GM18870 (cell line): ENCODE measurements around the gene NEURL1.

ENCODE experiments used
- ATAC-seq: cut with Tn5 transposase; IDR thresholded peaks from one replicate; pipeline ENCODE4 v1.9.1; 2021; ENCODE audit warnings: moderate library complexity; ENCODE audit not compliant: unreplicated experiment

NEURL1 gene, protein sequence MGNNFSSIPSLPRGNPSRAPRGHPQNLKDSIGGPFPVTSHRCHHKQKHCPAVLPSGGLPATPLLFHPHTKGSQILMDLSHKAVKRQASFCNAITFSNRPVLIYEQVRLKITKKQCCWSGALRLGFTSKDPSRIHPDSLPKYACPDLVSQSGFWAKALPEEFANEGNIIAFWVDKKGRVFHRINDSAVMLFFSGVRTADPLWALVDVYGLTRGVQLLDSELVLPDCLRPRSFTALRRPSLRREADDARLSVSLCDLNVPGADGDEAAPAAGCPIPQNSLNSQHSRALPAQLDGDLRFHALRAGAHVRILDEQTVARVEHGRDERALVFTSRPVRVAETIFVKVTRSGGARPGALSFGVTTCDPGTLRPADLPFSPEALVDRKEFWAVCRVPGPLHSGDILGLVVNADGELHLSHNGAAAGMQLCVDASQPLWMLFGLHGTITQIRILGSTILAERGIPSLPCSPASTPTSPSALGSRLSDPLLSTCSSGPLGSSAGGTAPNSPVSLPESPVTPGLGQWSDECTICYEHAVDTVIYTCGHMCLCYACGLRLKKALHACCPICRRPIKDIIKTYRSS

DNA sequence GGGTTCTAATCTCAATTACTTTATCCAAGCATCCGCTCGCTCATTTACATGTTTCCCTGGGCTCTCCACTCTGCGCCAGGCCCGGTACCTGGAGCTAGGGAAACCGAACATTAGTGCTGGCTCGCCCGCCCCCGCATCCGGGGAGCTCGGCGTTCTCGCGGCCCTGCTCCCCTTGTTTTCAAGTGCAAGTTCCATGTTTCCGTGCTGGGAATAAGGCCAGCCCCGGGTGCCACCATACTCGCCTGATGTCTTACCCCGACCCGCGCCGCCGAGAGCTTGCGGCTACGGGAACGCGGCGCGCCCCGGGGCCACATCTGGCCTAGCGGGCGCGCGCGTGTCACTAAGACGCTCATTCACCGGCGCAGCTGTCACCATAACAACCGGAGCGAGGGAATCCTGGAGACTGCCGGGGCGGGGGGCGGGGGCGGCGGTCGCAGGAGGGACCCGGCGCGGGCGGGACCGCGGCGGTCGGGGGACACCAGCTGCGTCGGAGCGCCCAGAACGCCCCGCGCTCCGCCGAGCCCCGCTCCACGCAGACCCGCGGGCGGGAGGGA is at the start of gene NEURL1:
NEURL1 (plus strand) TSS at position 344 of the 554 bp plus-strand sequence. CDS start 683 bp downstream, outside the sequence.
- ATAC-seq: no peak

DNA sequence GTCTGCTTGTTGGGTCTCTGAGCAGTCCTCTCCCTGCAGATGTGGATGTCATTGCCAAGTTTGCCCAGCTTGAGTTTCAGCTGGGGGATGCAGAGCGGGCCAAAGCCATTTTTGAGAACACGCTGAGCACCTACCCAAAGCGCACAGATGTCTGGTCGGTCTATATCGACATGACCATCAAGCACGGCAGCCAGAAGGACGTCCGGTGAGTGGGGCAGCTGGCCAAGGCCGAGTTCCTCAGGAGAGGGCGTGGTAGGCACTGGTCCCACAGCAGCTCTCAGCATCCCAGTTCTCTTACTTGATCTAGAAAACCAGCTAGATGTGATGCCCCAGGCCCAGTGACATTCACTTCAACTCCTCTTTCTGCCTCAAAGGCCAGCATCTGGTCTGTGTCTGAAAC is 49.0 kb upstream of the NEURL1 start:
- no peak for ATAC-seq

DNA sequence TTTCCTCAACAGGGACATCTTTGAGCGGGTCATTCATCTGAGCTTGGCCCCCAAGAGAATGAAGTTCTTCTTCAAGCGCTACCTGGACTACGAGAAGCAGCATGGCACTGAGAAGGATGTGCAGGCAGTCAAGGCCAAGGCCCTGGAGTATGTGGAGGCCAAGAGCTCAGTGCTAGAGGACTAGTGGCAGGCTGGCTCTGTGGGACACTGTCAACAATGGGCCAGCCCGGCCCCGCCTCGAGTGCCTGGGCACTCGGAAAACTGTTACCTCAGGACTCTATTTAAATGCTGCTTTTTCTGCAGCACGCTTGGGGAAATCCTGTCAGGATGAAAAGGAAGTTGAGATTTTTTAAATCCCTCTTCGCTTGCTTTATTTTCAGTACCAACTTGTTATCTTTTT is 48.1 kb upstream of the NEURL1 start:
- ATAC-seq: no peak

DNA sequence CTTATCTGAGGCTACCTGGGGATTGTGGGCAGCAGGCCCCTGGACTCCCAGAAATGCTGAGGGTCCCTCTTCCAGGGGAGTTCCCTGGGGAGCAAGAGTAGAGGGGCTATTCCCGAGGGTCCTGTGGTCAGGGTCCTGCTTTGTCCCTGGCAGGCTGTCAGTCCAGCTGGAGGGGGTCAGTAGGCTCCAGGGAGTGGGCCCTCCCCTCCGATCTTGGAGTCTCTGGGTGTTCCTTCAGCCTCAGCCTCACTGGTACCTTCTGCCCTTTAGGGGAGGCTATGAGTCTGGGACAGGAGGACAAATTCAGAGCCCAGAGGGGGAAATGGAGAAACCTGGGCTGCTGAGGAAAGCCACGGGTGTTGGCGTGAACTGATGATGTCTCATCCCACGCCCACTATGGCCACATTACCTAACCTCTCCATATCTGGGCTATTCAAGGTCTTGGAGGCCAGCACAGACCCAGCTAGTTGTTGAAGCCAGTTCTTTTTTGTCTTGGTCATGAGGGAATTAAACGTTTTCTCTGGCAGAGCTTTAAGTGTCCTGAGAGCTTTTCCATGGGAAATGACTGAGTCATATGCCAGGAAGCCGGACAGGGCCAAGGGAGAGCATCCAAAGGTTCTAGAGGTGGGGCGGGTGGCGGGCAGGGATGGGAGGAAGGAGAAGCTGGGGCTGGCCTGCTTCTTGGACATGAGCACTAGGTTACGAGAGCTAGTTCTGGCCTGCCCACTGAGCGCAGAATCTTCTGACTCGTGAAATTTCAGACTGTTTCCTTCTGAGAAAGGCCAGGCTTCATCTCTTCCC is 47.5 kb upstream of the NEURL1 start:
- no peak for ATAC-seq

DNA sequence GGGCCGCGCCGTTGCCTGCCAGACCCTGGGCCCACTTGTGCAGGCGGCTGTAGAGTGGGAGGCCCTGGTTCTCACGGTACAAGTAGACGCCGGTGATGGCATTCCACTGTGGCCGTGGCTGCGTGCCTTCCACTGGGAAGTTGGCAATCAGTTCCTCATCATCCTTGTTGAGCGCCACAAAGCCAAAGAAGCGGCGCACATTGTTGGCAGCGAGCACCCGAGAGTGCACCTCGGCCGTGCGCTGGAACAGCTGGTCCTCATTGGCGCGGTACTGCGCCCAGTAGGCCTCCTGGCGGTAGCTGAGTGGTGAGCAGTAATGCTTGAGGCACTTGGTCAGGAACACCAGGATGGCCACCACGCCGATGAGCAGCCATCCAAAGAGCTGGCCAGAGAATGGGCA is 46.3 kb upstream of the NEURL1 start:
- ATAC-seq: no peak

DNA sequence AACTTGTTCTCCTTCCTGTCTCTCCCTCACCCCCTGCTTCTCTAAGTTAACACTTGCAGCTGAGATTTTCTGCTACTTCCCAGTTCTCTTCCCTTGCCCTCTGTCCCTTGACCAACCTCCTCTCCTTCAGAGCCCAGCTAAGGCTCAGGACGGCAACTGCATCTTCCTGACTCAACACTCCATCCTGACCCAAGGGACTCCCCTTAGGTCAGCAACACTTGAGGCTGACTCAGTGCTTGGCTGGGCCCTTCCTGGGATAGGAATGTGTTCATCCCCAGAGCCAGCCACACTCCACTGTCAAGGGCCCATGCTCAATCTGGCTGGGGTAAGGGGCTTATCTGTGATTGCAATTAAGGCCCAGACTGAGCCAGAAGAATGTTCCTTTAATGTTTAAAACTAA is 44.8 kb upstream of the NEURL1 start:
- no peak for ATAC-seq

DNA sequence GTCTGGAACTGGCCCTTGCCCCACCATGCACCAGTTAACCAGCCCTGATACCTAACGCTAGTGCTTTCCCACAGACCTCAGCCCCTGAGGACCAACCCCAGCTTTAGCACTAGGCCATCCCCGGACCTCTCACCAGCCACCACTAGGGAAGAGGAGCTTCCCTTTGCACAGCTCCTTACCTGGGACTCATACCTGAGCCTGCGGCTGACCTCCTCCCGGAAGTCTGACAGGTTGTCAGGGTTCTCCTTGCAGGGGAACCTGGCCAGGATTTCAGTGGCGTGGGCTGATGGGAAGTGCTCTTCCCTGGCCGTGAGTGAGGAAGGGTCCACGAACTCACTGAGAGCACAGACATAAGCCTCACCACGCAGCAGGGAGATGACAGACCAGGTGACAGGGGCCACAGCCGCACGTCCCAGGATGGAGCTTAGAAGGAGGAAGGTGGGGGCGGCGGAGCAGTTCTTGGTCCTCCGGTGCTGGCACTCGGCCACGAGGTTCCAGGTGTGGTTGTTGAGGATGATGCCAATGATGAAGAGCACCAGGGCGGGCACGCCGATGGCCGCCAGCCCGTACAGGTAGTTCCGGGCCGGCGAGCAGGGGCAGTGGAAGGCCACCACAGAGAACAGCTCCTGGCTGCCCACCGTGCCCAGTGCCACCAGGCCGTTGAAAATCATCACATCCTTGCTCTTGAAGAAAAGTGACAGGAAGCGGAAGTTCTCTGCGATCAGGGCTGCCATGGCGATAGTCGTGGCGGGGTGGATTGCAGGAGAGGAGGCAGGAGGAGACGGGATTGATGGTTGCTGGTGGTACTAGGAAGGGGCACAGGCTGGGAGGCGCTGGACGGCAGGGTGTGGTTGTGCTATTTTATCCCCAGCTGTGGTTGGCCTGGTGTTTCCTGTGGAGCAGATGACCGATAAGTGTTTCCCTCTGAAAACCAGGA is 44.0 kb upstream of the NEURL1 start:
- ATAC-seq: no peak

DNA sequence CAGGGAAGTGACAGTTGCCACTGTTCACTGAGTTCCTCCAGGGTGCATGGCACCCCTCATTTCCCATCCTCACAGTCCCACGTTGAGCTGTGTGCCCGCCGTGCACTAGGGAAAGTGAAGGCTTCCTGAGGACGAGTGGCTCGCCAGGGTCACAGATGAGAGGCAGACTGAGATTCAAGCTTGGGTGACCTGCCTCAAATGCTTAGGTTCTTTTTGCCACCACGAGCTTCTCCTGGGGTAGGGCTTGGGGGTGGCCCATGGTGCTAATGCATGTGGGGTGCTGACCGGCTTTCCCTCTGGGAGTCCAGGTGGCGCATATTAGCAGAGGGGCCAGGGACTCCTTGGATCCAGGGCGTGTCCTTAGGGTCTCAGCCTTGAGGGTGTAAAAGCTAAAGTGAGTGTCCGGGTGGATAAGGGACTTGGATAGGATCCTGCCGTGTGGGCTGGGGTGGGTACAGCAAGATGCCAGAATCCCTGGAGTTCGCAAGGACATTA is 43.3 kb upstream of the NEURL1 start:
- ATAC-seq: no peak

DNA sequence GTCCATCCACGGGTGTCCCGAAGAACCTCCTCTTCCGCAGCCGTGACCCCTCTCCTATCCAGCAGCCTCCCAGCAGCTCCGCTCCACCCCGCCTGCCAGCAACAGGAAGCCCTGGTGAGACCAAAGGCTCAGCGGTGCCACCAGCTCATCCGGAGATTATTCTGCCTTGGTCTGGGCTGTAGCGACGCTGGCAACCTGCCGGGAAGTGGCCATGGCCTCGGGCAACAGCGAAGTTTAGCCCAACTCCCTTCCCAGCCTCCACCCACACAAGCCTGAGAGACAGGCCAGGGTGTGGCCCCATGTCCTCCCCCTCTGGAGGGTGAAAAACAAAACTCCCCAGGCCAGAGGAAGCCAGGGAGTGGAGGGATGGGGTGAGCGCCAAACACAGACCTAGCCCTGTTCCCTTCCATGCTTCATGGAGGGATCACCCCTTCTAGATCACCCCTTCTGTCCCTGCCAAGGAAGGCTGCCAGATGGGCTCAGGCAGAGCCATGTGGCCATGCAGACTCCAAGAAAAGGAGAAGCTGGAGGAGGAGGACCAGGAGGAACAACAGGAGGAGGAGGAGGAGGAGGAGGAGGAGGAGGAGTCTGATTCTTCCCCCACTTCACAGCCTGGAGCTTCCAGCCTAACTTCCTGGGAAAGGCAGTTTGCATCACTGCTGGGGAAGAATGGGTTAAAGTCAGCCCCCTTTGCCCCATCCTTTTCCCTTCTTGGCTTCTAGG is 42.3 kb upstream of the NEURL1 start:
- no peak for ATAC-seq

DNA sequence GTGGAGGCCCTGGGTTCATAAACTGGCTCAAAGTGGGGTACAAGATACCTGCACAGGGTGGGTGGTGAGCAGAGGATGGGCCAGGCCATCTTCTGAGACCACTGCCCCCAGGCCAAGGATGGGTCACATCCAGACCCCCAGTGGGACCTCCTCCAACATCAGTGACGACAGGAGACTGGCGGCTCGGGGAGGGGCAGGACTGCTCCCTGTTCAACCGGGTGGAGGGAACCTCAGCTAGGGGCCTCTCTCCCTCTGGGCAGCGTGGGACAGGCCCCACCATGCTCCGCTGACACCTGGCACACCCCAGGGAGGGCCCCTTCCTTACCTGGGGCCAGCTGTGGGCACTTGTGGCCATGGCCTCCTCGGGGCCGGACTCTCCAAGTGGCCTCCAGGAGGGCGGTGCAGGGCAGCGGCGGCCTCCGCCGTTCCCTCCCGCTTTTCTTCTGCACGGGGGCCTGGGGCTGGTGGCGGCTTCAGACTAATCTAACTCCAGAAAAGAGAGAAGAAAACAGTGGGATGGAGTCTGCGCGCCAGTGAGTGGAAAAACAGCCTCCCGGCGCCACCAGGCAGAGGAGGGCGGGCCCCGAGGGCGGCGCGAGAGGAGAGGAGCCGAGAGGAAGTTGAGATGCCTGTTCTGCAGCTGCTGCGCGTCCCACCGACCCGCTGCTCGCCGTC is 41.5 kb upstream of the NEURL1 start, which contains the start of gene CALHM2:
CALHM2 (minus strand) TSS at position 540 of the 675 bp plus-strand sequence. CDS start 2,429 bp downstream, outside the sequence.
- no peak for ATAC-seq

DNA sequence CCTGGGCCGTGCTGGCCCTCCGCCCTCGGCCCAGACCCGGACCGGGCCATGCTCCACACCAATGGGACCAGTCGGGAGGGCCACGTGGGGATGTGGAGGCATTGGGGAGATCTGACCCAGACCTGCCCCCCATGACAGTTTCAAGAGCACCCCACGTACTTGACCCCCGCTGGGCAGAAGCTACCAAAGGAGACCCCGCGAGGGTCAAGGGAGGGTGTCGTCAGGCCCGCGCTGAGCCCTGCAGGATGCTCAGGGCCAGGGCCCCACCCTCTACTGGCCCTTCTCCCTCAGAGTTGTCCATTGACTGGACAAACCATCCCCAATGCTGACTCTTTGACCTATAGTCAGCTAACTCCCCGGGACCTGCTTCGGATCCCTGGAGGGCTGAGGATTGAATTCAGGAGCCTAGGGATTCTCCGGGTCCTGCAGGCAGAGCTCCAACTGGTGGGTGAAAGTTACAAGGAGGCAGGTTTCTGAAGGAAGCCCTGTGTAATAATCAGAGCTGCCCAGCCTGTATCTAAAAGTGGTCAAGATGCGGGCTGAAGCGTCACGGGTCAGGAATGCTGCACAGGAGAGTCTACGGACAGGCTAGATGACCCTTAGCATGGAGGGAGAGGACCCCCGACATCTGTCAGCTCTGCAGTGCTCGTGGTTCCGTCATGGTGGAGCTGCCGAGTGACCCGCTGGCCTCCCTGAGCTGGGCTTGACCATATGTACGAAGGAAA is 40.8 kb upstream of the NEURL1 start:
- no peak for ATAC-seq

DNA sequence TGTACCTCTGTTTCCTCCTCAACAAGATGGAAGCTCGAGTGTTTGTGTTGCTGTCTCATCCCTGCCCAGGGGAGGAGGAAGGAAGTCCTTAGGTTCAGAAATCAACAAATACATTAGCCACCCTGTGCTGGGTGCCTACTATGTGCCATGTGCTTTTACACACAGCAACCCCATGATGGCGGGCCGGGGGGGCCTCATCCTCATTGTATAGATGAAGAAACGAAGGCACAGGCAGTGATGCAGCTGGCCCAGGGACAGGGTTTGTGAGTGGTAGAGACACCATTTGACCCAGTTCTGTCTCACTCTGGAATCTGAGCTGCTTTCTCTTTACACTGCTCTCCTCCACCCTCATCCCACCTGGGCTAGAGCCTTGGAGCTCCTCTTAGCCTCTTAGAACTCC is 39.5 kb upstream of the NEURL1 start:
- ATAC-seq: no peak

DNA sequence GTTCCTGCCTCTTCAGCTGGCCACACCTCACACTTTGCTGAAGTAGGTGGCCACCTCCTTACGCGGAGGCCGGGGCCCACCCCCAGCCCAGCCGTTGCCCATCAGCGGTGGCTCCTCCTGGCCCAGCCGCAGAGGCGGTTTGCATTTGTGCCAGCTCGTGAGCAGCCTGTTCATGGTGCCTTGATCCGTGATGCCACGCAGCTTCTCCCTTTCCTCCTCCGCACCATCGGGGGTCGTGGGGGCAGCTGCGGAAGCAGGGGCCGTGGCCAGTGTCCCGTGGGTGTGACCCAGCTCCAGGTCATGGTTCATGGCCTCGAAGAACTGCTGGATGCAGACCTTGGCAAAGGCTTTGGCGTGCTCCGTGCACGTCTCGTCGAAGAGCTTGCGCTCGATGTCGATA is 38.3 kb upstream of the NEURL1 start:
- no peak for ATAC-seq

DNA sequence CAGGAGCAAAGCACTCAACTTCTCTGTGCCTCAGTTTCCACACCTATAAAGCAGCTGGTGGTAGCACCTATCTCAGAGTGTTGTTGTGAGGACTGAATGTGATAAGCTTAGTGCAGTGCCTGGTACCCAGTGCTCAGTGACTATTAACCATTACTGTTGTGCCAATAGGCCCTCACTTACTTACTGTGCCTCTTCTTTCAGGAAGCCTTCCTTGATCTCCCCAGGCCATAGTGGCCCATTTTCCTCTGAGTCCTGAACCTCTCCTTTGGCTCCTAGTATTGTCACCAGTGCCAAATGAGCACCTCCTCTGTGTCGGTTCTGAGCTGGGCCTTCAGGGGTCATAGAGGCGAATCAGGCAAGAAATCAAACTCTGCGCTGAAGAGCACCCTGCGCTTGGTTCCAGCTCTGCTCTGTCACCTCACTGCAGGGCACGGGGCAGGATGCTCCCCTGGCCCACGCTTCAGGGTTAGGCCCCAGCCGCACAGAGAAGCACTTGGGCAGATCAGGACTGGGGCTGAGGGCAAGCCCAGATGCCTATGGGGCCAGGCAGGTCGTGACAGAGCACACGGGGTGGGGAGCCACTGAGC is 37.3 kb upstream of the NEURL1 start:
- ATAC-seq: no peak

DNA sequence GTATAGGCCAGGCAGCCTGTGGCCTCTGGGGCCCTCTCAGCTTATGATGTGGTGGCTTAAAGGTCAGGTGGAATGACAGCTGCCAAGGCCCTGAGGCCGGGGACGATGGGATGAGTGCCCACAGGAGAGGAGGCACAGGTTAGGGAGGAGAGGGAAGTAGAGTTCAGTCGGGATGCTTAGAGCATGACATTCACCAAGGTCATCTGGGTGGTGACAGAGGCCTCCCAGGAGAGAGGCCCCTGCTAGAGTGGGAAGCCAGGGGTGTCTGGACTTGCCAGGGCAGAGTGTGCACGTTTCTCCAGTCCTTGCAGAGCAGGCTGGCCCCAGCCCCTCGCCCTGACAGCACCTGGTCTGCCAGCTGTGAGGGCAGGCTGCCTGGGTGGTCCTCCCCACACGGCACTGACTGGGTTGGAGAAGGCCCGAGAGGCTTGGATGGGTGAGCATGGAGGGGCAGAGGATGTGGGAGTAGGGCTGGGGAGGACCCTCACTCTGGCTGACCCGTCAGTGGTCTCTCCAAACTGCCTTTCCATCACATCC is 36.3 kb upstream of the NEURL1 start:
- no peak for ATAC-seq

DNA sequence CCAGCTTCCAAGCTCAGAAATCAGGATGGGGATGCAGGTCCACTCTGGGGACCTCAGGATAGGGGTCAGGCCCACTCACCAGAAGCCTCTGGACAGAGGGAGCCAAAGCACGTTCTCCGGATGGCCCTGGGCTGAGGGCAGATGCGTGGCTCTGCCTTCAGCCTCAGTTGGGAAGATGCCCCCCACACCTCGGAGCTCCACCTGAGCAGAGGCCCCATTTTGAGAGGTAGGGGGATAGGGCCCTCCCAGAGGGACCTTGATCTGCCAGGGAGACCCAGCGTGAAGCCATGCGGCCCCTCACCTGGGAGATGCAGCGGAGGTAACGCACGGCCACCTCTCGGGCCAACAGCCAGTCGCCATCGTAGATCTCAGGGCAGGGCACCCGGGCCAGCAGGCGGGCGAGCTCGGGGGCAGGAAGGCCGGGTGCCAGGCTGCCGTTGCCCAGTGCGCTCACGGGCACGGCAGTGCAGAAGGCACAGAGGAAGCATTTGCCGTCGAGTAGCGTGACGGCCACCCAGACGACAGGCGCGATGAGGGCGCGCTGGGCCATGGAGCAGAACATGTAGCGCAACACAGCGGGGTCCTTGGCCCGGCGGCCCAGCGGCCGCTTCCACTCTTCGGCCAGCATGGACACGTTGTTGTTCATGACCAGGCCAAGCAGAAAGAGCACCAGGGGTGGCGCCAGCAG is 35.5 kb upstream of the NEURL1 start:
- ATAC-seq: no peak

DNA sequence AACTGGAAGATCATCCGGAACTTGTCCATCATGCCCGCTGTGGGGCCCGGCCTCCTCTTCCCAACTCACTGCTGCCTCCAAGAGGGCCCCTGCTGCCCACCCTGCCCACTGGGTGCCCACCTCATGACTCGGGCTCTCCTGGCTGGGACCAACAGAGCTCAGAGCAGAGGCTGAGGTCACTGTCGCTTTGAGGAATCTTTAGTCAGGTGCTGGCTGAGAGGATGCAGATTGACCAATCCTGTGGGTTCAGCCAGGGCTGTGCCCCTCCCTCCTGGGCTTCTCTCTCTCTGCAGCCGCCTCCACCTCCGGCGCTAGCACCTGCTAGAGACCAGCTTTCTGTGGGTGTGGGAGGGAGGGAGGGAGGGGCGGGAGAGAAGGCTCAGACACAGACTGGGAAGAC is 34.8 kb upstream of the NEURL1 start, which contains the start of gene CALHM1:
CALHM1 (minus strand) TSS at position 181 of the 400 bp plus-strand sequence; CDS start at position 32, 149 bp downstream.
- no peak for ATAC-seq
